Measurements from ENCODE around the gene SCRN3.

Gene SCRN3

DNA sequence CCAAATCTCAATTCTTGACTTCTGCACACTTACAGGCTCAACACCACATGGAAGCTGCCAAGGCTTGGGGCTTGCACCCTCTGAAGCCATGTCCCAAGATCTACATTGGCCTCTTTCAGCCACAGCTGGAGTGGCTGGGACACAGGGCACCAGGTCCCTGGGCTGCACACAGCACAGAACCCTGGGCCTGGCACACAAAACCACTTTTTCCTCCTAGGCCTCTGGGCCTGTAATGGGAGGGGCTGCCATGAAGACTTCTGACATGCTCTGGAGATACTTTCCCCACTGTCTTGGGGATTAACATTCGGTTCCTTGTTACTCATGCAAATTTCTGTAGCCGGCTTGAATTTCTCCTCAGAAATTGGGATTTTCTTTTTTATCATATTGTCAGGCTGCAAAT is 30.9 kb upstream of the SCRN3 start:
- H3K4me3 ChIP-seq (replicated peaks; ENCODE audit: insufficient read depth, low read length), result no peak overlapping the region
- TF ChIP-seq POLR2AphosphoS5 (IDR thresholded peaks at IDR 0.05; ENCODE audit: low read depth) (no peak), SPI1 (IDR thresholded peaks at IDR 0.05; ENCODE audit: borderline replicate concordance, low read depth) (no peak), GABPA (IDR thresholded peaks at IDR 0.05; ENCODE audit: low read depth) (no peak)
- TF ChIP-seq, protein P1, sequence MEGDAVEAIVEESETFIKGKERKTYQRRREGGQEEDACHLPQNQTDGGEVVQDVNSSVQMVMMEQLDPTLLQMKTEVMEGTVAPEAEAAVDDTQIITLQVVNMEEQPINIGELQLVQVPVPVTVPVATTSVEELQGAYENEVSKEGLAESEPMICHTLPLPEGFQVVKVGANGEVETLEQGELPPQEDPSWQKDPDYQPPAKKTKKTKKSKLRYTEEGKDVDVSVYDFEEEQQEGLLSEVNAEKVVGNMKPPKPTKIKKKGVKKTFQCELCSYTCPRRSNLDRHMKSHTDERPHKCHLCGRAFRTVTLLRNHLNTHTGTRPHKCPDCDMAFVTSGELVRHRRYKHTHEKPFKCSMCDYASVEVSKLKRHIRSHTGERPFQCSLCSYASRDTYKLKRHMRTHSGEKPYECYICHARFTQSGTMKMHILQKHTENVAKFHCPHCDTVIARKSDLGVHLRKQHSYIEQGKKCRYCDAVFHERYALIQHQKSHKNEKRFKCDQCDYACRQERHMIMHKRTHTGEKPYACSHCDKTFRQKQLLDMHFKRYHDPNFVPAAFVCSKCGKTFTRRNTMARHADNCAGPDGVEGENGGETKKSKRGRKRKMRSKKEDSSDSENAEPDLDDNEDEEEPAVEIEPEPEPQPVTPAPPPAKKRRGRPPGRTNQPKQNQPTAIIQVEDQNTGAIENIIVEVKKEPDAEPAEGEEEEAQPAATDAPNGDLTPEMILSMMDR (IDR thresholded peaks at IDR 0.05; ENCODE audit: insufficient read depth, low read length), result no peak
- TF ChIP-seq, protein P2, sequence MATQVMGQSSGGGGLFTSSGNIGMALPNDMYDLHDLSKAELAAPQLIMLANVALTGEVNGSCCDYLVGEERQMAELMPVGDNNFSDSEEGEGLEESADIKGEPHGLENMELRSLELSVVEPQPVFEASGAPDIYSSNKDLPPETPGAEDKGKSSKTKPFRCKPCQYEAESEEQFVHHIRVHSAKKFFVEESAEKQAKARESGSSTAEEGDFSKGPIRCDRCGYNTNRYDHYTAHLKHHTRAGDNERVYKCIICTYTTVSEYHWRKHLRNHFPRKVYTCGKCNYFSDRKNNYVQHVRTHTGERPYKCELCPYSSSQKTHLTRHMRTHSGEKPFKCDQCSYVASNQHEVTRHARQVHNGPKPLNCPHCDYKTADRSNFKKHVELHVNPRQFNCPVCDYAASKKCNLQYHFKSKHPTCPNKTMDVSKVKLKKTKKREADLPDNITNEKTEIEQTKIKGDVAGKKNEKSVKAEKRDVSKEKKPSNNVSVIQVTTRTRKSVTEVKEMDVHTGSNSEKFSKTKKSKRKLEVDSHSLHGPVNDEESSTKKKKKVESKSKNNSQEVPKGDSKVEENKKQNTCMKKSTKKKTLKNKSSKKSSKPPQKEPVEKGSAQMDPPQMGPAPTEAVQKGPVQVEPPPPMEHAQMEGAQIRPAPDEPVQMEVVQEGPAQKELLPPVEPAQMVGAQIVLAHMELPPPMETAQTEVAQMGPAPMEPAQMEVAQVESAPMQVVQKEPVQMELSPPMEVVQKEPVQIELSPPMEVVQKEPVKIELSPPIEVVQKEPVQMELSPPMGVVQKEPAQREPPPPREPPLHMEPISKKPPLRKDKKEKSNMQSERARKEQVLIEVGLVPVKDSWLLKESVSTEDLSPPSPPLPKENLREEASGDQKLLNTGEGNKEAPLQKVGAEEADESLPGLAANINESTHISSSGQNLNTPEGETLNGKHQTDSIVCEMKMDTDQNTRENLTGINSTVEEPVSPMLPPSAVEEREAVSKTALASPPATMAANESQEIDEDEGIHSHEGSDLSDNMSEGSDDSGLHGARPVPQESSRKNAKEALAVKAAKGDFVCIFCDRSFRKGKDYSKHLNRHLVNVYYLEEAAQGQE (IDR thresholded peaks at IDR 0.05; ENCODE audit: insufficient replicate concordance, low read depth), result no peak
- H3K27ac ChIP-seq (replicated peaks), result no peak overlapping the region

DNA sequence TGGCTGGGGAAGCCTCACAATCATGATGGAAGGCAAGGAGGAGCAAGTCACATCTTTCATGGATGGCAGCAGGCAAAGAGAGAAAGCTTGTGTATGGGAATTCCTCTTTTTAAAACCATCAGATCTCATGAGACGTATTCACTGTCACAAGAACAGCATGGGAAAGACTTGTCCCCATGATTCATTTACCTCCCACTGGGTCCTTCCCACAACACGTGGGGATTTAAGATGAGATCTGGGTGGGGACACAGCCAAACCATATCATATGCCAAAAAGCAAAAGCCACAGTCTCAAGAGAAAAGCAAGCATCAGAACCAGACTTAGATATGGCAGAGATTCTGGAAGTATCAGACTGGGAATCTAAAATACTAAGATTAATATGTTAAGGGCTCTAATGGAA is 30.0 kb upstream of the SCRN3 start:
- no peak overlapping the region for H3K27ac ChIP-seq (replicated peaks)
- TF ChIP-seq, protein P1 (IDR thresholded peaks at IDR 0.05; ENCODE audit: insufficient read depth, low read length), result no peak
- TF ChIP-seq, protein P2 (IDR thresholded peaks at IDR 0.05; ENCODE audit: insufficient replicate concordance, low read depth), result no peak
- no peak for TF ChIP-seq SPI1 (IDR thresholded peaks at IDR 0.05; ENCODE audit: borderline replicate concordance, low read depth)
- TF ChIP-seq POLR2AphosphoS5 (IDR thresholded peaks at IDR 0.05; ENCODE audit: low read depth), result no peak
- no peak overlapping the region for H3K4me3 ChIP-seq (replicated peaks; ENCODE audit: insufficient read depth, low read length)
- H3K27me3 ChIP-seq (ENCODE audit: insufficient read depth, poor library complexity, severe bottlenecking), result no peaks in the 10 kb centered on the region
- DNase-seq (ENCODE audit: low read depth in 1 of 2, low spot score in 1 of 2), result no peak

More for the DNA sequence above, 30.9 kb upstream of the SCRN3 start:
- DNase-seq (ENCODE audit: low read depth in 1 of 2, low spot score in 1 of 2), result no peak
- H3K27me3 ChIP-seq (ENCODE audit: insufficient read depth, poor library complexity, severe bottlenecking), result no peaks in the 10 kb centered on the region

DNA sequence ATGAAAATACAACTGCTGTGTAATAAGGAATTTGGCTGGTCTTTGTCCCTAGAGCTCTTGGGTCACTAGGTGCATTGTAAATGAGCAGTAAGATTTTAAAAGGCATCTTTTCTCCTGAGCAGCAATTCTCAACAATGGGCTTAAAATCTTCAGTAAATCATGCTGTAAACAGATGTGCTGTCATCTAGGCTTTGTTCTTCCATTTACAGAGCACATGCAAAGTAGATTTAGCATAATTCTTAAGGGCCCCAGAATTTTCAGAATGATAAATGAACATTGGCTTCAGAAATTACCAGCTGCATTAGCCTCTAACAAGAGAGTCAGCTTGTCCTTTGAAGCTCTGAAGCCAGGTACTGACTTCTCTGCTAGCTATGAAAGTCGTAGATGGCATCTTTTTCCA is 26.8 kb upstream of the SCRN3 start:
- Histone ChIP-seq H3K4me3 (replicated peaks; ENCODE audit: insufficient read depth, low read length) (no peak overlapping the region), H3K27ac (replicated peaks) (no peak overlapping the region)
- no peak for TF ChIP-seq POLR2AphosphoS5 (IDR thresholded peaks at IDR 0.05; ENCODE audit: low read depth)
- TF ChIP-seq GABPA (IDR thresholded peaks at IDR 0.05; ENCODE audit: low read depth), result no peak
- TF ChIP-seq, protein P2 (IDR thresholded peaks at IDR 0.05; ENCODE audit: insufficient replicate concordance, low read depth), result no peak
- TF ChIP-seq SPI1 (IDR thresholded peaks at IDR 0.05; ENCODE audit: borderline replicate concordance, low read depth), result no peak
- TF ChIP-seq, protein P1 (IDR thresholded peaks at IDR 0.05; ENCODE audit: insufficient read depth, low read length), result no peak

More for the DNA sequence above, 26.8 kb upstream of the SCRN3 start:
- H3K27me3 ChIP-seq (ENCODE audit: insufficient read depth, poor library complexity, severe bottlenecking), result no peaks in the 10 kb centered on the region
- no peak for DNase-seq (ENCODE audit: low read depth in 1 of 2, low spot score in 1 of 2)

Data from HL-60 (cell line).